Natural killer cell (primary cell): ENCODE data around the gene PSMB4. TPM values are rescaled to one million over a fixed set of nuclear protein-coding genes. Genes with fewer than 3 reads are reported as not detected.

Experiments
- ATAC-seq, 3 donors: fragments of 150-1000 bp in 2 of 3; fragments of 200-7000 bp in 1 of 3; cut with Tn5 transposase; 1 replicate in 1 of 3; 2 replicates in 2 of 3; pipeline ENCODE4 v1.10.0; 2021; ENCODE audit warnings: mild to moderate bottlenecking in 2 of 3, moderate library complexity in 2 of 3
- DNase-seq, 2 donors: peaks; one replicate each; pipeline versions ENCODE4 v3.0.0 to v3.0.0-alpha.2; 2013 to 2021; ENCODE audit warnings: mixed read lengths in 1 of 2
- H3K27ac ChIP-seq: one replicate; pipeline ENCODE4 v1.5.1; 2013; ENCODE audit warnings: mild to moderate bottlenecking, low read length
- H3K27me3 ChIP-seq: one replicate; pipeline ENCODE4 v1.6.1; 2013; ENCODE audit warnings: low read length; ENCODE audit not compliant: control insufficient read depth, insufficient read depth
- H3K36me3 ChIP-seq: one replicate; pipeline ENCODE4 v1.6.1; 2013; ENCODE audit warnings: low read length; ENCODE audit not compliant: control insufficient read depth, insufficient read depth
- H3K4me1 ChIP-seq: one replicate; pipeline ENCODE4 v1.6.1; 2013; ENCODE audit warnings: low read length; ENCODE audit not compliant: control insufficient read depth, insufficient read depth
- H3K4me3 ChIP-seq: one replicate; pipeline ENCODE4 v1.5.1; 2013; ENCODE audit warnings: low read length
- H3K9me3 ChIP-seq: one replicate; pipeline ENCODE4 v1.6.1; 2013; ENCODE audit warnings: low read length; ENCODE audit not compliant: control insufficient read depth, insufficient read depth
- H3K27ac Mint-ChIP-seq, 2 donors: one replicate each; pipeline ENCODE4 v1.8.0; 2022; ENCODE audit warnings: mild to moderate bottlenecking in 2 of 2, mixed read lengths in 2 of 2, moderate library complexity in 1 of 2
- H3K27me3 Mint-ChIP-seq, 2 donors: one replicate each; pipeline ENCODE4 v1.8.0; 2022; ENCODE audit warnings: low read depth in 2 of 2, mixed read lengths in 2 of 2
- H3K36me3 Mint-ChIP-seq: one replicate; pipeline ENCODE4 v1.8.0; 2022; ENCODE audit warnings: mixed read lengths
- H3K4me1 Mint-ChIP-seq, 2 donors: one replicate each; pipeline ENCODE4 v1.8.0; 2022; ENCODE audit warnings: mixed read lengths in 2 of 2
- H3K4me3 Mint-ChIP-seq: one replicate; pipeline ENCODE4 v1.8.0; 2022; ENCODE audit warnings: mild to moderate bottlenecking, moderate library complexity, mixed read lengths
- H3K9me3 Mint-ChIP-seq, 2 donors: one replicate each; pipeline ENCODE4 v1.8.0; 2022; ENCODE audit warnings: mixed read lengths in 2 of 2
- CTCF ChIP-seq: fragments of 200-600 bp; IDR thresholded peaks from one replicate; pipeline ENCODE4 v1.8.0; 2022; ENCODE audit warnings: antibody characterized with exemption
- WGBS: methylation state at CpG from one replicate; pipeline ENCODE4 v1.1.7; 2013; ENCODE audit warnings: missing lambda C conversion rate; ENCODE audit not compliant: insufficient coverage; 5-methylcytosine and 5-hydroxymethylcytosine counted together
- intact Hi-C: fragments of 100-400 bp; cut with micrococcal nuclease; formaldehyde crosslinking; loops from one replicate; pipeline ENCODE4 v1.14.2; 2022
- total RNA-seq, 4 donors: library from RNA; stranded (reverse); fragments of 120-200 nt in 1 of 4; gene quantifications; one replicate each; pipeline versions ENCODE4 v1.2.3 to v1.2.4, GENCODE V29; 2013 to 2022

PSMB4 gene
- total RNA-seq, 3 donors from 2014 or later (not counting 1 experiment from before 2014, with no cell fraction given) = 291 to 313 (median 297) TPM

GRCh38 chr1:151407304-151407703, 7.9 kb downstream of the PSMB4 start:
- Mint-ChIP-seq H3K9me3 (no peaks in the 10 kb centered on the region), H3K36me3 (peaks cover 8% of the 10 kb centered on the region), H3K4me1 (no peaks in the 10 kb centered on the region), H3K27me3 (no peaks in the 10 kb centered on the region), H3K27ac (peak overlapping the region in 1 of 2 donors; percentile 7), H3K4me3 (no peak overlapping the region)
- ATAC-seq (no peak), DNase-seq (no peak)
- peaks cover 82% of the 10 kb centered on the region for H3K36me3 ChIP-seq
- no peak for TF ChIP-seq CTCF
- no peak overlapping the region for H3K4me3 ChIP-seq
- no peaks in the 10 kb centered on the region for H3K9me3 ChIP-seq
- no peak overlapping the region for H3K27ac ChIP-seq
- no peaks in the 10 kb centered on the region for H3K27me3 ChIP-seq
- intact Hi-C loops = no loop called here
- no peaks in the 10 kb centered on the region for H3K4me1 ChIP-seq
- 100% methylated on average over 3 of the region's 3 CpGs for WGBS

DNA sequence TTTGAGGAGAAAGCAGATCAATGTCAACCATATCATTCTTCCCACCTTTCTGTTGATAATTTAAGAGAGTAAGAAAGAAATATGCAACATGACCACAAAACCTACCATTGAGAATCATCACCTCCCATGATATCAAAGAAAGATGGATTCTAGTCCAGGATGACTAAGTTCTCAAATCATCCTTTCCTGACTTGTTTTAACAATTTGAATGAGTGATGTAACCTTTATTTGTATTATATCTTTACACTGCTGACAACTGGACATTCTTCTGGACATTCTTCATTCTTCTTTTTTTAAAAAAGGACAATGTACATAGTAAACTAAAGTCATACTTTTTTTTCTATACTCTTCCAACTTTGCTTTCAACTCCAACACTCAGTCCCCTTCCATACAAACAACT, 9.5 kb downstream of the PSMB4 start:
- Mint-ChIP-seq H3K27me3 (no peaks in the 10 kb centered on the region), H3K27ac (peak overlapping the region in 1 of 2 donors; percentile 6), H3K36me3 (peaks cover 8% of the 10 kb centered on the region), H3K4me3 (no peak overlapping the region), H3K9me3 (no peaks in the 10 kb centered on the region), H3K4me1 (no peaks in the 10 kb centered on the region)
- Histone ChIP-seq H3K27me3 (no peaks in the 10 kb centered on the region), H3K4me3 (no peak overlapping the region), H3K36me3 (peaks cover 82% of the 10 kb centered on the region), H3K4me1 (no peaks in the 10 kb centered on the region), H3K9me3 (no peaks in the 10 kb centered on the region), H3K27ac (no peak overlapping the region)
- DNase-seq (no peak), ATAC-seq (no peak)
- no peak for TF ChIP-seq CTCF
- intact Hi-C loops = no loop called here

- no peaks in the 10 kb centered on the region for H3K9me3 ChIP-seq
- Mint-ChIP-seq H3K4me1 (no peaks in the 10 kb centered on the region), H3K9me3 (no peaks in the 10 kb centered on the region), H3K27me3 (no peaks in the 10 kb centered on the region), H3K36me3 (peaks cover 8% of the 10 kb centered on the region), H3K27ac (no peak overlapping the region), H3K4me3 (no peak overlapping the region)
- ATAC-seq (no peak), DNase-seq (no peak)
- no peaks in the 10 kb centered on the region for H3K4me1 ChIP-seq
- TF ChIP-seq CTCF = no peak
- H3K27ac ChIP-seq = no peak overlapping the region
- H3K36me3 ChIP-seq = peaks cover 72% of the 10 kb centered on the region
- H3K4me3 ChIP-seq = no peak overlapping the region
- H3K27me3 ChIP-seq = no peaks in the 10 kb centered on the region
- intact Hi-C loops = no loop called here
- 100% methylated on average over 2 of the region's 2 CpGs for WGBS
These were observed 12.5 kb downstream of the PSMB4 start for GRCh38 chr1:151411884-151412283.

DNA sequence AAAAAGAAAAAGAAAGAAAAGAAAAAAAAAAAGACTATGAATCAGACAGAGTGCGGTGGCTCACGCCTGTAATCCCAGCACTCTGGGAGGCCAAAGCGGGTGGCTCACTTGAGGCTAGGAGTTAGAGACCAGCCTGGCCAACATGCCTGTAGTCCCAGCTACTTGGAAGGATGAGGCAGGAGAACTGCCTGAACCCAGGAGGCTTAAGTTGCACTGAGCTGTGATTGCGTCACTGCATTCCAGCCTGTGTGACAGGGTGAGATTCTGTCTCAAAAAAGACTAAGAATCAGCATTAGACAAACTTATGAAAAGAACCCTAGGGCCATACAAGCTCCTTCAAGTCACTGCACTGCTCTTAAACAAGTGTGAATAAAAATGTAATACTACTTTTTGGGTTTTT, 16.9 kb downstream of the PSMB4 start:
- no peaks in the 10 kb centered on the region for H3K4me1 ChIP-seq
- H3K4me3 ChIP-seq = no peak overlapping the region
- intact Hi-C loops = no loop called here
- H3K27ac Mint-ChIP-seq = no peak overlapping the region
- no peaks in the 10 kb centered on the region for H3K27me3 Mint-ChIP-seq
- H3K27me3 ChIP-seq = no peaks in the 10 kb centered on the region
- no peaks in the 10 kb centered on the region for H3K9me3 Mint-ChIP-seq
- H3K4me3 Mint-ChIP-seq = no peak overlapping the region
- peaks cover 2% of the 10 kb centered on the region for H3K36me3 Mint-ChIP-seq
- 100% methylated on average over 4 of the region's 4 CpGs for WGBS
- H3K27ac ChIP-seq = no peak overlapping the region
- no peaks in the 10 kb centered on the region for H3K9me3 ChIP-seq
- TF ChIP-seq CTCF = no peak
- no peak for ATAC-seq
- H3K36me3 ChIP-seq = peaks cover 42% of the 10 kb centered on the region
- no peak for DNase-seq
- H3K4me1 Mint-ChIP-seq = no peaks in the 10 kb centered on the region
